ENCODE measurements around the gene ITPR1.
A peak's percentile ranks its signal among the peaks of the same experiment; 100 is the strongest.

The ITPR1 gene

DNA sequence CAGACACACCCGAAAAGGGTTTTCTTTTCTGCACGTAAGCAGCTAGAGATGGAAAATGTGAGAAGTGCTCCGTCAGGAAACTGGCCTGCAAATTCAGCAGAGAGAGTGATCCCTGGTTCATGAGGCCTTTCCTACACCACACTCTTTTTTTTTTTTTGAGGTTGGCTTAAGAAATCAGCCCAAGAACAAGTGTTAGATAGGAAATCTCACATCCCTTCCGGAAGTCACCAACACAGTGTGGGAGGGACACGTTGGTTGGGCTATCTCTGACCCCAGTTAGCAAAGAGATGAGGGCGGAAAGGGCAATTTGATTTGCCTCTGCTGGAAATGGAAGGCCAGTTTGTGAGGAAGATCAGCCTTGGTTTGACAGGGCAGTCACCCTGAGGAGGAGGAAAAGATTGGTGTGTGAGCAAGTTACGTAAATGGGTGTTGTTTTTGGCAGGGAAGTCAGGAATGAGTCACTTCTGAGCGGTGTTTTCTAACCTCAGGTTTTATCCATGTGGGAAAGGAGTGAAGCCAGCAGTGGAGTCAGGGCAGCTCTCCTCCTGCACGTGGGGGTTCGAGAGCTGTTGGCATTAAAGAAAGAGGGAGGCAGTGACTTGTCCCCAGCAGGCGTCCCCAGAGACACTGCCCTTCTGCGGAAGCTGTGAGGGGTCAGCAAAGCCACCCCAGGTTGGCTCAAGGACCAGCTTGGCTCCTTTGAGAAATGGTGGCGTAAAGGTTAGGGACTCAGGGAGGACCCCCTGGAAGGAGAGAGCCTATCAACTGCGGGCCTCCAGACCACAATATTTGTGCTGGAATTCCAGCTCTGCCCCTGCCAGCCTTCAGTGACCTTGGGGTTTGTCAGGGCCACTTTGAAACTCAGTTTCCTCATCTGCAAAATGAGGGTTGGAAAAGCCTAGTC lies 248.5 kb downstream of the ITPR1 start (continued):
- TF ChIP-seq, protein P1, sequence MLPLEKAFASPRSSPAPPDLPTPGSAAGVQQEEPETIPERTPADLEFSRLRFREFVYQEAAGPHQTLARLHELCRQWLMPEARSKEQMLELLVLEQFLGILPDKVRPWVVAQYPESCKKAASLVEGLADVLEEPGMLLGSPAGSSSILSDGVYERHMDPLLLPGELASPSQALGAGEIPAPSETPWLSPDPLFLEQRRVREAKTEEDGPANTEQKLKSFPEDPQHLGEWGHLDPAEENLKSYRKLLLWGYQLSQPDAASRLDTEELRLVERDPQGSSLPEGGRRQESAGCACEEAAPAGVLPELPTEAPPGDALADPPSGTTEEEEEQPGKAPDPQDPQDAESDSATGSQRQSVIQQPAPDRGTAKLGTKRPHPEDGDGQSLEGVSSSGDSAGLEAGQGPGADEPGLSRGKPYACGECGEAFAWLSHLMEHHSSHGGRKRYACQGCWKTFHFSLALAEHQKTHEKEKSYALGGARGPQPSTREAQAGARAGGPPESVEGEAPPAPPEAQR (tag by site-specific recombination; IDR thresholded peaks at IDR 0.05): no peak
- TF ChIP-seq KLF10 (tag by site-specific recombination; IDR thresholded peaks at IDR 0.05) (0 out of 2 replicates have a peak, but pooled peaks have one; percentile 65), GFI1B (tag by site-specific recombination; IDR thresholded peaks at IDR 0.05) (peak; percentile 89), KLF17 (tag by site-specific recombination; IDR thresholded peaks at IDR 0.05) (peak; percentile 99), SCRT2 (tag by site-specific recombination; IDR thresholded peaks at IDR 0.05) (no peak), OVOL3 (tag by site-specific recombination; IDR thresholded peaks at IDR 0.05) (peak; percentile 72; the same call in 1 of the 2 replicates), EGR2 (tag by site-specific recombination; IDR thresholded peaks at IDR 0.05; ENCODE audit: low read depth) (peak; percentile 90), ZNF184 (tag by site-specific recombination; IDR thresholded peaks at IDR 0.05) (no peak; the same call in 1 of the 2 replicates), ZNF510 (tag by site-specific recombination; IDR thresholded peaks at IDR 0.05; ENCODE audit: insufficient replicate concordance) (peak; percentile 89), SP3 (tag by site-specific recombination; IDR thresholded peaks at IDR 0.05) (0 out of 2 replicates have a peak, but pooled peaks have one; percentile 50), ZNF600 (tag by site-specific recombination; IDR thresholded peaks at IDR 0.05) (peak; percentile 90), ZSCAN30 (tag by site-specific recombination; IDR thresholded peaks at IDR 0.05) (peak; percentile 86; the same call in 1 of the 2 replicates), ZNF341 (tag by site-specific recombination; IDR thresholded peaks at IDR 0.05; ENCODE audit: low read depth) (no peak), REPIN1 (tag by site-specific recombination; IDR thresholded peaks at IDR 0.05; ENCODE audit: low read depth) (no peak), ZNF362 (tag by site-specific recombination; IDR thresholded peaks at IDR 0.05) (peak; percentile 11), ZNF174 (tag by site-specific recombination; IDR thresholded peaks at IDR 0.05) (no peak), ZNF132 (tag by site-specific recombination; IDR thresholded peaks at IDR 0.05; ENCODE audit: borderline replicate concordance) (no peak), ZBTB21 (tag by site-specific recombination; IDR thresholded peaks at IDR 0.05) (peak; percentile 93), ZNF513 (tag by site-specific recombination; IDR thresholded peaks at IDR 0.05) (peak; percentile 55; the same call in 1 of the 2 replicates), MZF1 (tag by site-specific recombination; IDR thresholded peaks at IDR 0.05; ENCODE audit: borderline replicate concordance) (peak; percentile 30; the same call in 1 of the 2 replicates), ZNF266 (tag by site-specific recombination; IDR thresholded peaks at IDR 0.05; ENCODE audit: low read depth) (no peak)

- no peaks in the 10 kb centered on the region for H3K36me3 ChIP-seq (ENCODE audit: control insufficient read depth in 2 of 2, insufficient read depth in 1 of 2, low read length in 2 of 2)
- H3K9me3 ChIP-seq (ENCODE audit: control insufficient read depth, insufficient read depth, low read depth, low read length): no peaks in the 10 kb centered on the region
- ChIA-PET POLR2A (interaction anchor here (1.4 kb wide), 1 partner anchor 238 kb away, joined by 5 read pairs; no protein-coding TSS in a partner anchor), CTCF (interaction anchor here (0.7 kb wide), 1 partner anchor 21 kb away, joined by 3 read pairs; no protein-coding TSS in a partner anchor)
- no peak for TF ChIP-seq YY2 (tag by site-specific recombination; IDR thresholded peaks at IDR 0.05)
- TF ChIP-seq ZNF16 (tag by site-specific recombination; IDR thresholded peaks at IDR 0.05; ENCODE audit: low read depth): no peak
- TF ChIP-seq ZNF133 (tag by site-specific recombination; IDR thresholded peaks at IDR 0.05): no peak
- no peak for TF ChIP-seq PRDM10 (tag by site-specific recombination; IDR thresholded peaks at IDR 0.05)
- no peak for TF ChIP-seq SP3 (tag by site-specific recombination; IDR thresholded peaks at IDR 0.05)
- peak overlapping the region; percentile 70; the same call in 1 of the 2 replicates for H3K27ac ChIP-seq (ENCODE audit: extremely low read depth, low read depth, low read length)
- H3K4me1 ChIP-seq (ENCODE audit: control insufficient read depth, insufficient read depth, low read length): peaks cover 20% of the 10 kb centered on the region
- H3K4me3 ChIP-seq (ENCODE audit: low read depth, low read length): no peak overlapping the region
Observed at GRCh38 chr3:4742359-4742758, 249.2 kb downstream of the ITPR1 start.

Measured in HEK293 (cell line).